HG03196 (cell line): ENCODE measurements around the gene NCOA4.
"Not testable (repeated sequence)": the region's sequence is repeated elsewhere in the genome, so short reads cannot be mapped to it uniquely, and the experiment has no call there.

Experiments used
- ATAC-seq: cut with Tn5 transposase; IDR thresholded peaks from one replicate; pipeline ENCODE4 v1.9.1; 2021; ENCODE audit not compliant: unreplicated experiment

The NCOA4 gene

GRCh38 chr10:45997994-45998763 lies 32.2 kb downstream of the NCOA4 start:
- ATAC-seq: no peak

GRCh38 chr10:45997557-45997956 lies 32.9 kb downstream of the NCOA4 start:
- ATAC-seq: no peak

GRCh38 chr10:45985590-45985989 lies 44.8 kb downstream of the NCOA4 start:
- ATAC-seq: not testable (repeated sequence)

GRCh38 chr10:45984473-45984872 lies 46.0 kb downstream of the NCOA4 start:
- ATAC-seq: not testable (repeated sequence)

GRCh38 chr10:45983538-45984186 lies 46.8 kb downstream of the NCOA4 start:
- ATAC-seq: not testable (repeated sequence)

- ATAC-seq: not testable (repeated sequence)
Measured at GRCh38 chr10:45981367-45981766, 49.1 kb downstream of the NCOA4 start.

- ATAC-seq: peak; percentile 53
Measured at GRCh38 chr10:45978554-45978953, 51.9 kb downstream of the NCOA4 start.

- not testable (repeated sequence) for ATAC-seq
Measured at GRCh38 chr10:45974041-45974440, 56.4 kb downstream of the NCOA4 start.

- ATAC-seq: peak; percentile 6
Measured at GRCh38 chr10:45972813-45973169, 57.6 kb downstream of the NCOA4 start.

- ATAC-seq: peak; percentile 74
Measured at GRCh38 chr10:45972106-45972812, 58.2 kb downstream of the NCOA4 start, which contains the start of gene TIMM23. Gene TIMM23, plus strand, starts transcription at chr10:45972489. Its CDS starts 136 bp downstream, at chr10:45972625.

- ATAC-seq: peak; percentile 28
Measured at GRCh38 chr10:45971742-45972105, 58.7 kb downstream of the NCOA4 start.

GRCh38 chr10:45971019-45971418 lies 59.4 kb downstream of the NCOA4 start:
- not testable (repeated sequence) for ATAC-seq

GRCh38 chr10:45962686-45963452 lies 67.6 kb downstream of the NCOA4 start:
- not testable (repeated sequence) for ATAC-seq

- ATAC-seq: not testable (repeated sequence)
Measured at GRCh38 chr10:45957928-45958327, 72.5 kb downstream of the NCOA4 start.

- not testable (repeated sequence) for ATAC-seq
Measured at GRCh38 chr10:45956634-45957033, 73.8 kb downstream of the NCOA4 start.
